ENCODE data around the gene UBE2R2. TPM values are rescaled to one million over a fixed set of nuclear protein-coding genes. Genes with fewer than 3 reads are reported as not detected.
"Not testable (repeated sequence)": the region's sequence is repeated elsewhere in the genome, so short reads cannot be mapped to it uniquely, and the experiment has no call there.

Gene UBE2R2
- total RNA-seq, 1 donor from 2014 or later, result 39.9 TPM

DNA sequence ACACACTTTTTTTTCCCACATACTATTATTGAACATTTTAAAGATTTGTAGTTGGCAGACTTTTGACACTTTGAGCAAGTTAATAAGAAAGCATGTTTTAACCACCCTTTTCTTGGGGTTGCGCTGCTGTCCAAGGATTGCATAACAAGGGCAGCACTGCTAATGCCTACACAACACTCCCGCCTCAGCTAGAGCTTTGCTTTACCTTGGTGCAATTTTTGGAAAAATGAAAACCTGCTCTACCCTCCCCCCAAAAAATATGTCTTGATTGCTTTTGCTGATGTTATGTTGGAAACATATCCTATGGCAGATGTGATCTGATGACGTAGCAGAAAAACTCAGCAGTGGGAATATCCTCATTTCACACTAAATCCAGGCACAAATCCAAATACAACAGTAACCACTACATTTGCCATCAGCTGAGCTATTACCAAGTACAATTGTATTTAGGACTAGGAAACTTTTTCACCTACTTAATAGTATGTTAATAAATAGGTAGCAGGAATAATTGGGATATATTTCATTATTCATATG lies 51.5 kb downstream of the UBE2R2 start:
- ATAC-seq (peak; percentile 90), DNase-seq (ENCODE audit: low spot score) (no peak)
- intact Hi-C loops (cut with DNase I), result no loop called here

- ATAC-seq; intact Hi-C loops (cut with DNase I); DNase-seq (ENCODE audit: low spot score): not testable (repeated sequence)
Measured at GRCh38 chr9:33869243-33869642, 52.3 kb downstream of the UBE2R2 start.

DNA sequence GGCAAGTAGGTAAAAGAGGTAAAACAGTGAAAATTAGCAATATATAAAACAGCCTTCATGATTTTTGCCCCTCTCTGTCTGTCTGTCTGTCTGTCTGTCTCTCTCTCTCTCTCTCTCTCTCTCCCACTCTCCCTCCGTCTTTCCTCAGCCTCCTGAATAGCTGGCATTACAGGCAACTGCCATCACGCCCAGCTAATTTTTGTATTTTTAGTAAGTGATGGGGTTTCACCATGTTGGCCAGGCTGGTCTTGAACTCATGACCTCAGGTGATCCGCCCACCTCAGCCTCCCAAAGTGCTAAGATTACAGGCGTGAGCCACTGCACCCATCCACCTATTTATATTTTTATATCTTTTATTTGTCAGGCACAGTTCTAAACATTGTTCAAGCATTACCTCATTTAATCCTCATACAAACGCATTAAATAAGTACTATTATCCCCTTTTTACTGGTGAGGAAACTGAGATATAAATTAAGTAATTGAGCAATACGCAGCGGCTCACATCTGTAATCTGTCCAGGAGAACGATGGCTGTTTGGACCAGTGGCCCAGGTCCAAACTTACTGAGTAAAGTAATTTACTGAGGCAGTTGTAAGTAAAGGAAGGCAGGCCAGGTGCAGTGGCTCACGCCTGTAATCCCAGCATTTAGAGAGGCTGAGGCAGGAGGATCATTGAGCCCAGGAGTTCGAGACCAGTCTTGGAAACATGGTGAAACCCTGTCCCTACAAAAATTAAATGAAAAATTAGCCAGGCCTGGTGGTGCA lies 60.9 kb downstream of the UBE2R2 start:
- DNase-seq (ENCODE audit: low spot score), result no peak
- intact Hi-C loops (cut with DNase I), result loop anchor here (2.0 kb wide), 1 partner anchor 13 kb away; no protein-coding TSS in a partner anchor
- ATAC-seq, result no peak

GRCh38 chr9:33878691-33879366 lies 61.9 kb downstream of the UBE2R2 start:
- no peak for ATAC-seq
- DNase-seq (ENCODE audit: low spot score), result no peak
- intact Hi-C loops (cut with DNase I), result loop anchor here (2.0 kb wide), 1 partner anchor 14 kb away; no protein-coding TSS in a partner anchor

DNA sequence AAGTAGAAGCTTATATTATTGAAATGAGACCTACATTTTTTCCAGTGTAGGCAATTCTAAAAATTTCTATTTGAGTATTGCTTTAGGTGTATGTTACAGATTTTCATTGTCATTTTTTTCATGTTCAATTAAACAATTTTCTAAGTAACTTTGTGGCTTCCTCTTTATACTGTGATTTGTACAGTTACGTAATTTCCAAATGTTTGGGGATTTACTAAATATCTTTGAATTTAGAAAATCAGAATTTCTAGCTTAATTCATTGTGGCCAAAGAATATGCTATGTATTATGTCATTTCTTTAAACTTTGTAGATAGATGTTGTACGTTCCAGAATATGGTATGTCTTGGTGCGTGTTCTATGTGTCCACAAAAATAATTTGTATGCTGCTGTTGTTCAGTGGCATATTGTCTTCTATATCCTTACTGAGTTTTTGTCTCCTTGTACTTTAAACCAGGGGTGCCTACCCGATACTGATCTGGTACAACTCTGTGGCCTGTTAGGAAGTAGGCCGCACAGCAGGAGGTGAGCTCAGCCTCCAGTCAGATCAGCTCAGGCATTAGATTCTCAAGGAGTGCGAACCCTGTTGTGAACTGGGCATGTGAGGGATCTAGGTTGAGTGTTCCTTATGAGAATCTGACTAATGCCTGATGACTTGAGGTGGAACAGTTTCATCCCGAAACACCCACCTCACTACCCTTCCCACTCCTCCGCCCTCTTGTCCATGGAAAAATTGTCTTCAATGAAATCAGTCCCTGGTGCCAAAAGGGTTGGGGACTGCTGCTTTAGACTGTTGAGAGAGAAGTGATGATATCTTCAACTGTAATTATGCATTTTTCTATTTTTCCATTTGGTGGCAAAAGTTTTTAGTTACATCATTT lies 63.5 kb downstream of the UBE2R2 start:
- DNase-seq (ENCODE audit: low spot score), result no peak
- ATAC-seq, result no peak
- intact Hi-C loops (cut with DNase I), result no loop called here

- intact Hi-C loops (cut with DNase I), result no loop called here
- ATAC-seq (peak; percentile 20), DNase-seq (ENCODE audit: low spot score) (no peak)
Measured at GRCh38 chr9:33881635-33882034, 64.7 kb downstream of the UBE2R2 start.

GRCh38 chr9:33884856-33885701 lies 68.1 kb downstream of the UBE2R2 start:
- ATAC-seq, result no peak
- no peak for DNase-seq (ENCODE audit: low spot score)
- intact Hi-C loops (cut with DNase I), result no loop called here

GRCh38 chr9:33885948-33886347 lies 69.0 kb downstream of the UBE2R2 start:
- DNase-seq (ENCODE audit: low spot score) (no peak), ATAC-seq (no peak)
- intact Hi-C loops (cut with DNase I), result no loop called here

DNA sequence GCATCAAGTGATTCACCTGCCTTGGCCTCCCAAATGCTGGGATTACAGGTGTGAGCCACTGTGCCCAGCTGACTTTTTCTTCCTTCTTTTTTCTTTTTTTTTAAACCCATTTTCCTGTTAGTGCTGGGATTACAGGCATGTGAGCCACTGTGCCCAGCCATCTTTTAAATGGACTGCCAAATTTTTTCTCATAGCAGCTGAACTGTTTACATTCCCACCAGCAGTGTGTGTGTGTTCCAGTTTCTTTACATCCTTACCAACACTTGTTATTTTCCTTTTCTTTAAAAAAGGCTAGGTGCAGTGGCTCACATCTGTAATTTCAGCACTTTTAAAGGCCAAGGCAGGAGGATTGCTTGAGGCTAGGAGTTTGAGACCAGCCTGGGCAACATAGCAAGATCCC lies 76.9 kb downstream of the UBE2R2 start:
- no peak for ATAC-seq
- intact Hi-C loops (cut with DNase I), result no loop called here
- no peak for DNase-seq (ENCODE audit: low spot score)

- no peak for DNase-seq (ENCODE audit: low spot score)
- intact Hi-C loops (cut with DNase I), result no loop called here
- ATAC-seq, result no peak
Measured at GRCh38 chr9:33894316-33894715, 77.4 kb downstream of the UBE2R2 start.

DNA sequence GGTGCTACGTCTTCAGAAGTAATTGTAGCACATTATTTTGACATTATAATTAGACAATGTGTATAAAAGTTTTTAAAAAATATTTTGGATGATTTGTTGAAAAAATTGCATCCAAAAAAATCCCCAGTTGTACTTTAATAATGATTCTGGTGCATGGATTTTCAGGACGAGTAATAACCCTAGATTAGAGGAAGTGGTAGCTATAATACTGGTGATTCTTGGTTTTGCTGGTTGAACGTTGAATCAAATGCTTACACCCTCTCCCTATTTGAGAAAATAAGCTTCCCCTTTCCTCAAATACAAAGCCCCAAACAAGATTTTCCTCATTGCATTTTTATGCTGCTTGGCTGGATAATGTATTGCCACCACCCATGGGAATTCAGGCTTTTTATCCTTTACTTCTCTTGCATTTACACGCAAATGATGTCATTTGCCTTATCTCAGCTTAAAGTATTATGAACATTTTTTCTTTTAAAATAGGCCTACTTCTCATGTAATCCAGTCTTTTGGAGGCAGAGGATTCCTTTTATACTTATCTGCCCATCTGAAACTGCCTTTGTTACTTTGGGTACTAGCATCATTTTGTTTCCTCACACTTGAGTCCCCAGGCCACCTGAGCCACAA lies 86.3 kb downstream of the UBE2R2 start:
- intact Hi-C loops (cut with DNase I), result no loop called here
- no peak for DNase-seq (ENCODE audit: low spot score)
- ATAC-seq, result no peak

GRCh38 chr9:33905137-33905536 lies 88.2 kb downstream of the UBE2R2 start:
- peak; percentile 65 for ATAC-seq
- intact Hi-C loops (cut with DNase I), result no loop called here
- DNase-seq (ENCODE audit: low spot score), result no peak

- ATAC-seq, result no peak
- no peak for DNase-seq (ENCODE audit: low spot score)
- intact Hi-C loops (cut with DNase I), result no loop called here
Measured at GRCh38 chr9:33906769-33907168, 89.8 kb downstream of the UBE2R2 start.

- peak; percentile 63 for ATAC-seq
- no peak for DNase-seq (ENCODE audit: low spot score)
- intact Hi-C loops (cut with DNase I), result no loop called here
Measured at GRCh38 chr9:33907347-33907746, 90.4 kb downstream of the UBE2R2 start.

DNA sequence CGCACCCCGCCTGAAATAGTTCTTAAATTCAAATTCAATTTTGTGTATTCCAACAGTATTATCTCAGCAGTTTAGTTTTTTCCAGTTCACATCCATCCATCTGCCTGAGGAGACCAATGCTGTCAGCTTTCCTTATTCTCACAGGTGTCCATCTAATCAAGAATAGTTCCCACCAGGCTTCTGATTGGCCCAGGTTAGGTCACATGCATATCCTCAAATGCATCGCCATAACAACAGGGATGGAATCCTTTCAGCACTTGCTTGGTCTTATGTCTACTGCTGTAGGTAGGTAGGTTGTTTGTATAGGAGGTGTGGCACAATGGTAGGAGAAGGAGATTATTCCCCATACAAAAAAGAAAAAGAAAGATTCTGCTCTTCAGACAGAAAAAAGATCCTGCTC lies 91.2 kb downstream of the UBE2R2 start:
- intact Hi-C loops (cut with DNase I), result no loop called here
- ATAC-seq, result no peak
- no peak for DNase-seq (ENCODE audit: low spot score)

- intact Hi-C loops (cut with DNase I), result no loop called here
- DNase-seq (ENCODE audit: low spot score) (no peak), ATAC-seq (no peak)
Measured at GRCh38 chr9:33908749-33909148, 91.8 kb downstream of the UBE2R2 start.

- intact Hi-C loops (cut with DNase I), result no loop called here
- DNase-seq (ENCODE audit: low spot score) (no peak), ATAC-seq (no peak)
Measured at GRCh38 chr9:33913541-33913940, 96.6 kb downstream of the UBE2R2 start.
